Neural progenitor cell (in vitro differentiated cells): ENCODE results near the gene RAB3D. TPM values are rescaled to one million over a fixed set of nuclear protein-coding genes. Genes with fewer than 3 reads are reported as not detected.

Experiments
- DNase-seq: peaks from one replicate; pipeline ENCODE4 v3.0.0-alpha.2; 2016; ENCODE audit warnings: low spot score
- H2AFZ ChIP-seq: fragments of 200-600 bp; sonication (generic); replicated peaks from 2 replicates; pipeline ENCODE4 v1.6.1; 2016; ENCODE audit warnings: antibody characterized with exemption
- H3F3A ChIP-seq: fragments of 200-600 bp; sonication (generic); 2 replicates; pipeline ENCODE4 v1.6.1; 2016; ENCODE audit warnings: antibody characterized with exemption, low read depth
- H3K27ac ChIP-seq: fragments of 200-600 bp; sonication (generic); 2 replicates; pipeline ENCODE4 v1.5.1; 2016; ENCODE audit warnings: mild to moderate bottlenecking
- H3K27me3 ChIP-seq: fragments of 200-600 bp; sonication (generic); 2 replicates; pipeline ENCODE4 v1.6.1; 2016; ENCODE audit warnings: mild to moderate bottlenecking, moderate library complexity
- H3K36me3 ChIP-seq: fragments of 200-600 bp; sonication (generic); 2 replicates; pipeline ENCODE4 v1.5.1; 2016
- H3K4me1 ChIP-seq: fragments of 200-600 bp; sonication (generic); 2 replicates; pipeline ENCODE4 v1.6.1; 2016; ENCODE audit warnings: mixed run types
- H3K4me2 ChIP-seq: fragments of 200-600 bp; sonication (generic); 2 replicates; pipeline ENCODE4 v1.6.1; 2016
- H3K4me3 ChIP-seq: fragments of 200-600 bp; sonication (generic); 2 replicates; pipeline ENCODE4 v1.5.1; 2016
- H3K79me2 ChIP-seq: fragments of 200-600 bp; sonication (generic); 2 replicates; pipeline ENCODE4 v1.6.1; 2016; ENCODE audit warnings: low read depth
- H3K9ac ChIP-seq: fragments of 200-600 bp; sonication (generic); 2 replicates; pipeline ENCODE4 v1.6.1; 2016
- H3K9me3 ChIP-seq: fragments of 200-600 bp; sonication (generic); 2 replicates; pipeline ENCODE4 v1.5.1; 2016; ENCODE audit warnings: low read depth
- H4K20me1 ChIP-seq: fragments of 200-600 bp; sonication (generic); 2 replicates; pipeline ENCODE4 v1.6.1; 2016; ENCODE audit warnings: low read depth
- H3K27ac Mint-ChIP-seq: 3 replicates; pipeline ENCODE4 v1.8.0; 2021; ENCODE audit warnings: mixed read lengths
- H3K27me3 Mint-ChIP-seq: 2 replicates; pipeline ENCODE4 v1.8.0; 2022; ENCODE audit warnings: low read depth, mild to moderate bottlenecking, inconsistent platforms, moderate library complexity, mixed read lengths; ENCODE audit not compliant: insufficient read depth
- H3K36me3 Mint-ChIP-seq: 3 replicates; pipeline ENCODE4 v1.8.0; 2021; ENCODE audit warnings: mixed read lengths
- H3K4me1 Mint-ChIP-seq: 3 replicates; pipeline ENCODE4 v1.8.0; 2021; ENCODE audit warnings: mixed read lengths
- H3K4me3 Mint-ChIP-seq: 3 replicates; pipeline ENCODE4 v1.8.0; 2021; ENCODE audit warnings: mild to moderate bottlenecking, moderate library complexity, mixed read lengths
- H3K9me3 Mint-ChIP-seq: 3 replicates; pipeline ENCODE4 v1.8.0; 2020; ENCODE audit warnings: mixed read lengths
- CTCF ChIP-seq: fragments of 200-600 bp; sonication (generic); IDR thresholded peaks from 2 replicates; pipeline ENCODE4 v1.5.1; 2017; ENCODE audit warnings: antibody characterized with exemption, mild to moderate bottlenecking
- EZH2 ChIP-seq: fragments of 200-600 bp; sonication (generic); IDR thresholded peaks from 2 replicates; pipeline ENCODE4 v1.6.1; 2017; ENCODE audit warnings: antibody characterized with exemption, mild to moderate bottlenecking, moderate library complexity
- EZH2phosphoT487 ChIP-seq: fragments of 200-600 bp; sonication (generic); IDR thresholded peaks from 2 replicates; pipeline ENCODE4 v1.6.1; 2017; ENCODE audit warnings: antibody characterized with exemption
- total RNA-seq: library from RNA; depleted of rRNA; stranded (reverse); fragments of >200 nt; gene quantifications from 2 replicates; pipeline ENCODE4 v1.2.3, GENCODE V29; 2015; ENCODE audit warnings: low replicate concordance

The RAB3D gene
- total RNA-seq, 1 donor from 2014 or later = 5.5 TPM

DNA sequence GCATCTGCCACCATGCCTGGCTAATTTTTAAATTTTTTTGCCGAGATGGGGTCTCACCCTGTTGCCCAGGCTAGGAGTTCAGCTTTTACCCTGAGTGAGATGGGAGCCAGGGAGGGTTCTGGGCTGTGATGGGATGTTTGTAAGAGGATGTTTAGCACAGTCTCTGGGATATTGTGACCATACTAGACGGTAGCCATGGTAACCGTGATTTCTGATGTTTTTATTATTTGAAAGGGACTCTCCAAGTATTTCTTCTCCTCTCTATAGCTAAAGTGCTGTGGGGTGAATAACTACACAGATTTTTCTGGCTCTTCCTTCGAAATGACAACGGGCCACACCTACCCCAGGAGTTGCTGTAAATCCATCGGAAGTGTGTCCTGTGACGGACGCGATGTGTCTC is 33.1 kb downstream of the RAB3D start:
- Histone ChIP-seq H3K36me3 (no peaks in the 10 kb centered on the region), H2AFZ (no peak overlapping the region), H3K4me2 (no peak overlapping the region), H3K27ac (no peak overlapping the region), H3K79me2 (no peaks in the 10 kb centered on the region), H3K4me3 (no peak overlapping the region), H3K4me1 (no peaks in the 10 kb centered on the region), H4K20me1 (no peaks in the 10 kb centered on the region), H3K27me3 (no peaks in the 10 kb centered on the region), H3K9me3 (no peaks in the 10 kb centered on the region), H3K9ac (no peak overlapping the region), H3F3A (no peaks in the 10 kb centered on the region)
- H3K36me3 Mint-ChIP-seq = no peaks in the 10 kb centered on the region
- DNase-seq = no peak
- peaks cover 5% of the 10 kb centered on the region for H3K27me3 Mint-ChIP-seq
- H3K9me3 Mint-ChIP-seq = no peaks in the 10 kb centered on the region
- H3K4me1 Mint-ChIP-seq = peaks cover 13% of the 10 kb centered on the region
- no peak overlapping the region for H3K4me3 Mint-ChIP-seq
- no peak overlapping the region for H3K27ac Mint-ChIP-seq
- TF ChIP-seq EZH2phosphoT487 = no peak
- no peak for TF ChIP-seq EZH2
- no peak for TF ChIP-seq CTCF

DNA sequence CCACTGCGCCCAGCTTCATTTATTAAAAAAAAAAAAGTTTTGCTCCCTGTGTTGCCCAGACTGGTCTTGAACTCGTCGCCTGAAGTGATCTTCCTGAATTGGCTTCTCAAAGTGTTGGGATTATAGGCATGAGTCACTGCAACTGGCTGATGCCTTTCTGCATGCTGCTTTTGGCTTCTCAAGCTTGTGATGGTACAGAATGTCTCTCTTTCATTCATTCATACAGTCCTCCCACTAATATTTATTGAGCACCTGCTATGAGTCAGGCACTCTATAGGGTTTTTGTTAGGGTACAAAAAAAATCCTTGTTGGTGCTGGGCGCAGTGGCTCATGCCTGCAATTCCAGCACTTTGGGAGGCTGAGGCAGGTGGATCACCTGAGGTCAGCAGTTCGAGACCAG is 34.5 kb downstream of the RAB3D start:
- H4K20me1 ChIP-seq = no peaks in the 10 kb centered on the region
- H3K27me3 ChIP-seq = no peaks in the 10 kb centered on the region
- H3K36me3 Mint-ChIP-seq = no peaks in the 10 kb centered on the region
- H3K4me1 Mint-ChIP-seq = peaks cover 13% of the 10 kb centered on the region
- H3K27ac ChIP-seq = no peak overlapping the region
- no peaks in the 10 kb centered on the region for H3F3A ChIP-seq
- H3K9me3 Mint-ChIP-seq = peaks cover 6% of the 10 kb centered on the region
- no peak overlapping the region for H3K4me3 Mint-ChIP-seq
- H3K27me3 Mint-ChIP-seq = peaks cover 10% of the 10 kb centered on the region
- H3K4me2 ChIP-seq = no peak overlapping the region
- no peaks in the 10 kb centered on the region for H3K36me3 ChIP-seq
- no peak overlapping the region for H3K4me3 ChIP-seq
- H3K9me3 ChIP-seq = no peaks in the 10 kb centered on the region
- H3K79me2 ChIP-seq = no peaks in the 10 kb centered on the region
- no peak overlapping the region for H2AFZ ChIP-seq
- TF ChIP-seq EZH2phosphoT487 = no peak
- no peak for TF ChIP-seq CTCF
- no peak for TF ChIP-seq EZH2
- no peak overlapping the region for H3K9ac ChIP-seq
- no peak for DNase-seq
- no peaks in the 10 kb centered on the region for H3K4me1 ChIP-seq
- no peak overlapping the region for H3K27ac Mint-ChIP-seq

DNA sequence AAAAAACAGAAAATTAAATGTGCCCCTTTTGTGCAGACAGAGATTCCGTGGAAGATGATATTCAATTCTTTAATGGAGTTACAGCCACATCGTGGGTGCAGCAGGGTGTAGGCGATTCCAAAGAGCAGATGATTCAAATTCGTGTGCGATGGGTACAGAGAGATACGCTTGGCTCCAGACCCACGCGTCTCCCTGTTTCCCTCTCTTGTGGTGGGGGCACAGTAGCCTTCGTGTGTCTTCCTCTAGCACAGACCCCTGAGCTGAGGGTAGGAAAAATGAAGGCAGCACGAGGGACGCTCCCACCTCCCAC is 38.7 kb downstream of the RAB3D start:
- peaks cover 8% of the 10 kb centered on the region for H3K4me1 Mint-ChIP-seq
- no peak overlapping the region for H3K27ac Mint-ChIP-seq

More for the DNA sequence above, 38.7 kb downstream of the RAB3D start:
- no peaks in the 10 kb centered on the region for H3K36me3 ChIP-seq
- no peak overlapping the region for H3K4me2 ChIP-seq
- no peaks in the 10 kb centered on the region for H3K27me3 ChIP-seq
- TF ChIP-seq EZH2 = no peak
- no peak for TF ChIP-seq EZH2phosphoT487
- TF ChIP-seq CTCF = no peak
- peaks cover 11% of the 10 kb centered on the region for H3F3A ChIP-seq
- H3K79me2 ChIP-seq = no peaks in the 10 kb centered on the region
- Mint-ChIP-seq H3K27me3 (peaks cover 12% of the 10 kb centered on the region), H3K4me3 (no peak overlapping the region), H3K36me3 (no peaks in the 10 kb centered on the region), H3K9me3 (peaks cover 8% of the 10 kb centered on the region)
- no peaks in the 10 kb centered on the region for H4K20me1 ChIP-seq
- no peak overlapping the region for H3K27ac ChIP-seq
- no peak overlapping the region for H2AFZ ChIP-seq
- H3K9ac ChIP-seq = no peak overlapping the region
- no peak for DNase-seq
- H3K4me1 ChIP-seq = no peaks in the 10 kb centered on the region
- H3K9me3 ChIP-seq = no peaks in the 10 kb centered on the region
- no peak overlapping the region for H3K4me3 ChIP-seq
